Pulmonary artery endothelial cell (primary cell): Measurements from ENCODE around the gene DNAAF1. TPM values are rescaled to one million over a fixed set of nuclear protein-coding genes. Genes with fewer than 3 reads are reported as not detected.
"Not testable (repeated sequence)": the region's sequence is repeated elsewhere in the genome, so short reads cannot be mapped to it uniquely, and the experiment has no call there.

Experiments used
- DNase-seq: peaks from one replicate; pipeline ENCODE4 v3.0.0-alpha.2; 2011; ENCODE audit warnings: low read depth, low spot score
- total RNA-seq: library from RNA; depleted of rRNA; stranded (reverse); fragments of >200 nt; gene quantifications from 2 replicates; pipeline ENCODE4 v1.2.3, GENCODE V29; 2014

The DNAAF1 gene
- under 0.01 and 0.07 TPM in 2 replicates for total RNA-seq

DNA sequence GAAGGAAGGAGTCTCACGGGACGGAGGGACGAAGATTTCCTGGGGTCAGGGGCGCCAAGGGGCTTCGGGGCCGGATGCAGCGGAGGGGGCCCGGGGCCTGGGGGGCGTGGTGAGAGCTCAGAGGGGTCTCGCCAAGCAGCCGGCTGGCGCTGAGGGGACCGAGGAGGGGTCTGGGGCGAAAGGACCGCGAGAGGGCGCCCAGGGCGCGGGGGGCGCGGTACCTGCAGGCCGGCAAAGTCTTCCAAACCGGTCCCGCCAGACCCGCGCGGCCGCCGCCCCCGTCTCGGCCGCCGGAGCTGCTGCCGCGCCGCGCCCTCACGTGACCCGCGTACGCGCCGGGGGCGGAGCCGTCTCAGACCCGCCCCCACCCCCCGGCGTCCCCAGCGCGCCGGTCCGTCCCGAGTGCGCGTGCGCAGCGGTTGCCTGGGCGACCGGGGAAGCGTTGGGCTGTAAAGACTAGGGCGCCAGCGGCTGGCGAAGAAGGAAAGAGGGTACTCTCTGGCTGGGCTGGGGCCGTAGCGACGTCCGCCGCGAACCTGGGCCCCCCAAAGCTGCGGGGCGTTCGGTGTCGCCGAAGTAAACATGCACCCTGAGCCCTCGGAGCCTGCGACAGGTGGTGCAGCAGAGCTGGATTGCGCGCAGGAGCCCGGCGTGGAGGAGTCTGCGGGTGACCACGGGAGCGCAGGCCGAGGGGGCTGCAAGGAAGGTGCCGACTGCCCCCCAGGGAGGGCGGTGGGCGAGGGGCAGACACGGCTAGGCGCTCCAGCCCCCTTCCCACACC is at the start of gene DNAAF1, which contains the start of gene HSDL1:
Gene DNAAF1 (plus strand): TSS at position 450 of the 781 bp plus-strand sequence. CDS start 133 bp downstream, at position 583.
Gene HSDL1 (minus strand): TSS at position 319 of the 781 bp plus-strand sequence. CDS start 13,856 bp downstream, outside the sequence.
- DNase-seq: peak; percentile 8

DNA sequence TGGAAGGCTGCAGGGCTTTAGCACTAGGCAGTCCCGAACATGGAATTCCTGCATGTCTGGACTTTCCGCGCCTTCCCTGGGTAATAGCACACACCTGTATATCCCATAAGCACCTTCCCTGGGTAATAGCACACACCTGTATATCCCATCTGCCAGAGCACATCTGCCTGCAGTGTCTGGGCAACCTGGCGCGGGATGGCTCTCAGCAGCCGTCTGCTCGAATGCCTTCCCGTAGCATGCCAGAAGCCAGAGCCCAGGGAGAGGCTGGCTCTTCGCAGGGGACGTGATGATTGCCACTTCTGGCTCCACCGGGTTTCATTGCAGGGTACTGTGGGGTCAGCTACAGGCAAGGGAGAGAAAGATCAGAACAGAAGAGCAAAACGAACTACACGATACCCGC is 49.6 kb upstream of the DNAAF1 start:
- DNase-seq: no peak

DNA sequence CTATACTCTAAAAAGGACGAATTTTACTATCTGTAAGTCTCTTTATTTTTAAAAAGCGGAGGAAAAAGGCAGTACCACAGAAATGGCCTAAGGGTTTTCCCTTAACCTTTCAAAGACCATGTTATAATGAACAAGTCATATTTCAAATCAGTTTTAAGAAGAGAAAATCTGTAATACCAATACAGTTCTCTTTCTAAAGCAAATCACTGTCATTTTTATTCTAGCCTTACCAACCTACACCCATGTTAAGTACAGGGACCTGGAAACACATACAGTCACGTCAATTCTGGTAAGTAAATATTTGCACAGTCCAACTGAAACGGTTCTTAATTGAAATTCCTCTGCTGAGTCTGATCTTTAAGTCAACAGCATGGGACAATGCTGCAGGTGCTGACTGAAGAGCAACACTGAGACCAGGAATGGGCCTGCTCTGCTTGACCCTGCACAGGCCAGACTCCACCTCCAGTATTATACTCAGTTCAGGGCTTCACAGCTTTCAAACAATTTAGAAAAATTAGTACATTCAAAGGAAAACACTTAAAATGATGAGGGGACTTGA is 48.6 kb upstream of the DNAAF1 start:
- no peak for DNase-seq

DNA sequence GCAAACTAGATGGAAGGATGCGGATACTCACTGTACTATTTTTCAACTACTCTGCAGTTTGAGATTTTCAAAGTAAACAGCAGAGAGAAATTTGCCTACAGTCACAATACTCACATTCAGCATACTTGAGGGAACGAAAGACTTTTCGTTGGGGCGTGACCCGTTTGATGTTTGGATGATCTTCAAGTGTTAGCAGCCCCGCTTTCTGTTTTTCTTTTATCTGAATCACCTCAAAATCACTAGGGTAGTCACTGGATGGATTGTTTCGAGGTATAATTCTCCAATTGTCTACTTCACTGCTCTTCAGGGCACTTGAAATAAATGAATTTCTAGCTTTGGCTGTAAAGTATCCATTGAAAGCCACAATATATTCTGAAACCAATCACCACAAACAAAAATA is 46.2 kb upstream of the DNAAF1 start:
- DNase-seq: no peak

DNA sequence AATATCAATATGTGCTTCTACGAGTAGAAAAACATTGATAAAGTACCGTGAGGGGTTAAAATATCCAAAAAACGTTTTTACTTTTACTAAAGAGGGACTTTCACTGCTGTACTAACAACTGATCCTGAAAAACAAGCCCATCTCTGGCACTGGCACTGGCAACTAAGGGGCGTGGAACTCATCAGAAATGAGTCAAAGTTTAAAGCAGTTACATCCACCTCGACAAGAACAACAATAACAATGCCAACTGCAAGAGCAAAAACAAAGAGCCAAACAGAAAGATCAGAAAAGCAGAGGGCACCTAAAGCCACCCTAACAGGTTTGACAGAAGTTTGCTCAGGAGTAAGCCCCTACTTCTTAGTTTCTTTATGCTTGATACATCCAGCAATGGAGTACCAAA is 41.4 kb upstream of the DNAAF1 start:
- no peak for DNase-seq

DNA sequence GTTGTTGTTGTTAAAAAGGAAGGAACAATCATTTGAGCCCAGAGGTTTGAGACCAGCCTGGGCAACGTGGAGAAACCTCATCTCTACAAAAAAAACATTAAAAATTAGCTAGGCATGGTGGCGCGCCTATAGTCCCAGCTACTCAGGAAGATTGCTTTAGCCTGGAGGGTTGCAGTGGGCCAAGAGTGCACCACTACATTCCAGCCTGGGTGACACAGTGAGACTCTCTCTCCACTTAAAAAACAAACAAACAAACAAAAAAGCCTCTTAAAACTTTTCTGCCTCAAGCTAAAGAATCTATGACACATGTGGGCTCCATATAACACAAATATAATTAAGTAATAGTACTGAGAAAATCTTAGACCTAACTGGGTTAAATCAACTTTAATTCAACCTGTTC is 40.9 kb upstream of the DNAAF1 start:
- DNase-seq: no peak

DNA sequence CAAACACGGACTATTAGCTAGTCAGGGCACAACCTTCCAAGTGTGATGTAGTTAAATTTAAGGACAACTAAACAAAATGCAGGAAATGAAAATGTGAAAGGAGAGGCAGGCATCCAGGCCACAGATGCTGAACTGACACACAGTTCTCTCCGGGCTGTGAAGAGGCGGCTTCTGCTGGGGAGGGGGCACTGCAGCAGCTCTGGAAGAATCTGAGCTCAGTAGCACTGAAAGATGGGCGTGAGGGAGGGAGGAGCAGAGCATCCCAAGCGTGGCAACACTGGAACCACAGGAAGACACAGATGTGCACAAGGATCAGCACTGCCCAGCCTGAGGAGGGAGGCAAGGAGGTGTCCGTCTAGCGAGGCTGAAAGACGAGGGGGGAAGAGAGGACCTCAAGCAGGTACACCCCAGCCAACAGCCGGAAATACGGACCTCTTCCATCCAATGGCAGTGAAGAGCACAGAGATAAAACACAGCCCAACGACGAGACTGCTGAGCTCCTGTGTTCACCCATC is 39.8 kb upstream of the DNAAF1 start:
- DNase-seq: no peak

DNA sequence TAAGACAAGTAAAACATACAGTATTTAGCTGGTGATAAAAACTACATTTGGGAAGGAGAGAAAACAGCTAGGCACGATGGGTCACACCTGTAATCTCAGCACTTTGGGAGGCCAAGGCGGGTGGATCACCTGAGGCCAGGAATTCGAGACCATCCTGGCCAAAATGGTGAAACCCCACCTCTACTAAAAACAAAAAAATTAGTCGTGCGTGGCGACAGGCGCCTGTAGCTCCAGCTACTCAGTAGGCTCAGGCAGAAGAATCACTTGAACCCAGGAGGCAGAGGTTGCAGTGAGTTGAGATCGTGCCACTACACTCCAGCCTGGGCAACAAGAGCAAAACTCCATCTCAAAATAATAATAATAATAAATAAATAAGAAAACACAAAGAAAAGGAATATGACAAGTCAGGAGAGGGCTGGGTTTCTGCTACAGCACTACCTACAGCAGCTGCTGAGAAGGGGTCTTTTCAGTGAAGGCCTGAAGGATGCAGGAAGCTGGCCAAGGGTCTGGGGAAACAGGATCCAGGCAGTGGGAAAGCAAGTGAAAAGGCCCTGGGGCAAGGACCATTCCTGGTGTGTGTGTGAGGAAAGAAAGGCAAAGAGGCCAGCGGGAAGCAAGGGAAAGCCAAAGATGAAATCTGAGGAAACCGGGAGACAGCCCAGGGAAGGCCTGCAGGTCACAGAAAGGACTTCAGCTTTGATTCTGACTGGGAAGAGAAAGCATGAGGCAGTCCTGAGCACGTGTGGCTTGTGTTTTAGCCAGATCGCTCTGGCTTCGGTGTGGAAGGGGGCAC is 39.0 kb upstream of the DNAAF1 start:
- DNase-seq: no peak

DNA sequence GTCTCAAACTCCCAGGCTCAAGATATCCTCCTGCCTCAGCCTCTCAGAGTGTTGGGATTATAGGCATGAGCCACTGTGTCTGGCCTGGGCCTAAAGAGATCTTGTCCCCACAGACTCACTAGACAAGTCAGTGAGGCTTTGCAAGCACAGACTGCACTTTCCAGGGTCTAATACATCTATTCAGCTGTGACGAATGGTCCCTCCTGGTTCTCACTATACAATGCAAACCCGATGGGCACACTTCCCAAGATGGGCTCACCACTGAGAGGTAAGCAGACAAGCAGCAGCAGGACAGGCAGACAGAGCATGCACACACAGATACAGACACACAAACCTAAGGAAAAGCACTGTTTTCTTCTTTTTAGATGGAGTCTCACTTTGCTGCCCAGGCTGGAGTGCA is 37.2 kb upstream of the DNAAF1 start:
- DNase-seq: no peak

DNA sequence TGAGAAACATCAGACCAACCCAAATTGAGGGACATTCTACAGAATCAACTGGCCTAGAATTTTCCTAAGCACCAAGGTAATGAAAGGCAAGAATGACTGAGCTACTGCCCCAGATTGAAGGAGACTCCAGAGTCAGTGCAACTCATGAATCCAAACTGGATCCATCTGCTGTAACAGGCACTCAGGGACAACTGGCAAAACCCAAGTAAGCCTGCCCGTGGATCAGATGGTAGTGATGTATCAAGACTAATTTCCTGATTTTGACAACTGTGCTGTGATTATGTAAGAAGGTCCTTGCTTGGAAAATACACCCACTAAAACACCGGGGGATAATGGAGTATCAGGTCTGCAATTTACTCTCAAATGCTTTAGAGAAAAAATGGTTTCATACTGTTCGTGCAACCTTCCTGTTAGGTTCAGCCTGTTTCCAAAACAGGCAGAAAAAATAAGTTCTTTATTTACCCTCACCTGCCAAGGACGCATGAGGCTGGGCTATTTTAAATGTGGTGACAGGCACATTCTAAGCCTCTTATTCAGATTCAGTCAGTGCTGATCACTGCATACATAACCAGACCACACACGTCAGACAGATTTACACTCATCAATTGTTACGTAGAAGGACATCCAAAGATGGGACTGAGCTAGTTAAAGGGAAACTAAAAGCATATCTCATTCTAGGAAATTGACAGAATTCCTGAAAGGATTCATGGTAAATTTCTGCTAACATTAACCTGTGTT is 35.3 kb upstream of the DNAAF1 start:
- DNase-seq: no peak

DNA sequence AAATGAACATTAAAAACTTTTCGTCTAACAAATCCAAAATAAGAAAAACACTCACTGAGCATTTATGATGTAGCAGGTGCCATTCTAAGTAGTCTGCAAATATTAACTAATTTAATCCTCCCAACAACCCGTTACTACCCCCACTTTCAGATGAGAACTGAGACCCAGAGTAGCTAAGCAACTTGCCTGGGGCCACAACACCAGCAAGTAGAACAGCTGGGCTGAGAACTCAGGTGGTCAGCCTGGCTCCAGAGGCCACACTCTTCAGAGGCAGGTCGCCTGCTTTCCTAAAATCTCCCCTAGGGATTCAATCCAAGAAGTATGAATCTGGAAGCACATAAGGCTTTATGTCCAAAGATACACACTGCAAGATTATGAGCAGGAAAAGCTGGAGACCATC is 34.6 kb upstream of the DNAAF1 start:
- no peak for DNase-seq

DNA sequence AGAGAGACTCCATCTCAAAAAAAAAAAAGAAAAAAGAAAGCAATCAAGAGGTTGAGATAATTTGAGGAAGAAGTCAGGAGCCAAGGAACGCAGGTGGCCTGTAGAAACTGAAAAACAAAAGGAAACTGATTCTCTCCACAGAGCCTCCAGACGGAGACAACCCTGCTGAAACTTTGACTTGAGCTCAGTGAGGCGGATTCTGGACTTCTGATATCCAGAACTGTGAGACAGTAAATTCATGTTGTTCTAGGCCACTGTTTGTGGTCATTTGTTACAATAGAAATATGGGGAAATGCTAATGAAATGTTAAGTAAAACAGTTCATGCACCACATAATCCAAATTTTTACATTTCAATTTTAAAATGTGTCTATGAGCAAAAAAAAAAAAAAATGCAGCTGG is 33.6 kb upstream of the DNAAF1 start:
- no peak for DNase-seq

DNA sequence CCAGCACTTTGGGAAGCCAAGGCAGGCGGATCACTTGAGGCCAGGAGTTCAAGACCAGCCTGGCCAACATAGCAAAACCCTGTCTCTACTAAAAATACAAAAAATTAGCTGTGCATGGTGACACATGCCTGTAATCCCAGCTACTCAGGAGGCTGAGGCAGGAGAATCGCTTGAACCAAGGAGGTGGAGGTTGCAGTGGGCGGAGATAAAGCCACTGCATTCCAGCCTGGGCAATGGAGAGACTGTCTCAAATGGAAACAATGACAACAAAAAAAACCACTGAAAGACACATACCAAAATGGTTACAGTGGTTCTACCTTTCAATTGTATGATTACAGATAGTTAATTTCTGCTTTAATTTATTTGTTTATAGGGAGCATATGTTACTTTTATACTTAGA is 33.2 kb upstream of the DNAAF1 start:
- not testable (repeated sequence) for DNase-seq

DNA sequence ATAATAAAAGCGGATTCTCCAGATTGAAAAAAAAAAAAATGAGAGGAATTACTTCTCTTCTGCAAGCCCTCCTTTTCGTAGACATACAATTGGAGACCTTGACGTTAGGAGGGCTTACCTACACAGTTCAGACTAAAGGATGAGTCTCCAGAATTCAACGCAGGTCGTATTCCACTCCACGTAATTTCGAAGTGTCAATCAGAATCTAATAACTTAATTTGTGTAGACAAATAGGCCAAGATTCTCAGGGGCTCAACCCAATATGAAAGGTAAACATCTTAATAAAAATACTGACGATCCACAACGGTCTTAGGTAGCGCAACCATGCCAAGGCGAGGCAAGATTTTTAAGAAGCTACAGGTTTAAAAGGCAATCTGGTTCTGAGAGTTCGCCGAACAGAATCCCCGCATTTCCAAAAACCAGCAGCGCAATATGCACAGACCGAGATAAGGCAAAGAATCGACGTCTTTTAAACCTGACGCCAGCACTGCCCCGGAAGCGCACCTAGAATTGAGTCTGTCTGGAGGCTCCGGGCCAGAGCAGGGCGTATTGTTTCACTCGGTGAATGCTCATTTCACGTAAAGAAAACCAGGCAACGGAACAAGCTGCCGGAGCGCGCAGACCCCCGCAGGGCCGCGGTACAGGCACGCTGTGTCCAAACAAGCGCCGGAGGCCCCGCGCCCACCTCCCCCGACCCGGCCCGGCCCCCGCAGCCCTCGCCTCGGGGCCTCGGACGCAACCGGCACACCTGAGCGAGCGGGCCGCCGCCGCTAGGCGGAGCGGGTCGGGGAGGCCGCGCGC is 29.0 kb upstream of the DNAAF1 start:
- no peak for DNase-seq

DNA sequence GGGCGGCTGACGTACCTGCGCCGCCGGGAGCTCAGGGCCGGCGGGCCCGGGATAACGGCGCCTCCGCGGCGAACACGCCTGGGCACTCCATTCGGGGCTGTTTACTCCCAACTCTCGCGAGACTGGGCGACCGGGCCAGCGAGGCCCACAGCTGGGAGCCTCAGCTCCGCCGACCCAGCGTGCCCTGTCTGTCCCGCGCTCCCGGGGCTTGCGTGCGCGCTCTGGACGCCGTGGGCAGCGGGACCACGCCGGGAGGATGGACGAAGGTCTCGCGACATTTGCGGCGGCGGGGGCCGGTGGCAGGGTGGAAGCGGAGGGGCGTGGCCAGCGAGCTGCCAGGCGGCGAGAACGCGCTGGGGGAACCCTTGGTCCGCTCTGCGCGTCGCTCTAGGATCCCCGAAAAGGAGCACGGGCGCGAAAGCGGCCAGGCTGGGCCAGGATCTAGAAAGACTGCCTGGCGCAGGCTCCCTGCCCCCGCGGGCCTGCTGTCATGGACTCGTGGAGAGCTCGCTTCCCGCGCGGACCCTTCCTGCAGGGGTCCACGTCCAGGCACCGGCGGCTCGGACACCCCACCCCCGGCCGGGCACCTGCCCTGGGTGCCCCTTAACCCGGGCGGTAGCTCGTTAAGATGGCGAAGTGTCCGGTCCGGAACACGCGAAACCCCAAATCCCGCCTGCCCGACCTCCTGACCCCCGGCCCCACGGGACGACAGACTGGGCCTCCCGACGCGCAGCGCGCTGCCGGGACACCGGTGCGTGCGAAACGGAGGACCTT is 28.2 kb upstream of the DNAAF1 start, which contains the start of gene MBTPS1:
Gene MBTPS1 (minus strand): TSS at position 223 of the 774 bp plus-strand sequence. CDS start 15,159 bp downstream, outside the sequence.
- DNase-seq: peak; percentile 91

DNA sequence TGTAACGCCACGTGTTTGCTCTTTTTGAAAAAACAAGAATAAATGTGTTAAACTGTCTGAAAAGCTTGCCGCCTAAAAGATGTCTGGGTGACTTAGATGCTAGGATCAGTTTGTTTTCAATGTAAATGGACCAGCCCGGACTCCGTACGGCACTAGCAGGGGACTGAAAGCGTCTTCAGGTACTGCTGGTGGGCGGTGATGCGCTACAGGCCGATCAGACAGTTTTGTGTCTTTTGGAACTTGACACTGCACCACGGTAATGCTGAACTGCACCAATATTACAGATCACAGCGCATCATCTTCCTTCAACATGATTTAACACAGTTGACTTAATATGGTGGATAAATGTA is 27.6 kb upstream of the DNAAF1 start:
- DNase-seq: no peak

DNA sequence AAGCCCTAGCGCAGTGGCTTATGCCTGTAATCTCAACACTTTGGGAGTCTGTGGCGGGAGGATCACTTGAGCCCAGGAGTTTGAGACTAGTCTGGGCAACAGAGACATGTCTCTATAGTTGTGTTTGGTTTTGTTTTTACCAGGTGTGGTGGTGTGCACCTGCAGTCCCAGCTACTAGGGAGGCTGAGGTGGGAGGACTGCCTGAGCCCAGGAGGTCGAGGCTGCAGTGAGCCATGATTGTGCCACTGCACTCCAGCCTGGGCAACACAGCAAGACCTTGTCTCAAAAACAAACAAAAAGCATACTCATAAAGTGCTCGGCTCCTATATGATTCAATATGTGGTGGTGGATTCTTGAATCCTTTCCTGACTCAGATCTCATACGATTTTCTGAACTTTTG is 26.8 kb upstream of the DNAAF1 start:
- DNase-seq: not testable (repeated sequence)

DNA sequence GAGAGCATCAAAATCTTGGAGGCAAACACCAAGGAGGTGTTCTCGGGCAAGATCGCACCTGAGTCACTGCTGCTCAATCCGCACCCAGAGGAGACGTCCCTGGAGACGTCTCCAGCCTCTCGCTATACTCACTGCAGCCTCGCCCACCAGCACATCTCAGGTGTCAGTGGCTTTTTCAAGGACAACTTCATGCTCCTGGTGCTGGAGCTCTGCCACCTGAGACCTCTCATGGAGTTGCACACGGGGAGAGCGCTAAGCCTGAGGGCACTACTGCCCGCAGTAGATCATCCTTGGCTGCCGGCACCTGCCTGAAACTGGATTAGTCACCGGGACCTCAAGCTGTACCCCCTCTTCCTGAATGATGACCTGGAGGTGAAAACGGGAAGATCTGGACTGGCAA is 25.7 kb upstream of the DNAAF1 start:
- no peak for DNase-seq

DNA sequence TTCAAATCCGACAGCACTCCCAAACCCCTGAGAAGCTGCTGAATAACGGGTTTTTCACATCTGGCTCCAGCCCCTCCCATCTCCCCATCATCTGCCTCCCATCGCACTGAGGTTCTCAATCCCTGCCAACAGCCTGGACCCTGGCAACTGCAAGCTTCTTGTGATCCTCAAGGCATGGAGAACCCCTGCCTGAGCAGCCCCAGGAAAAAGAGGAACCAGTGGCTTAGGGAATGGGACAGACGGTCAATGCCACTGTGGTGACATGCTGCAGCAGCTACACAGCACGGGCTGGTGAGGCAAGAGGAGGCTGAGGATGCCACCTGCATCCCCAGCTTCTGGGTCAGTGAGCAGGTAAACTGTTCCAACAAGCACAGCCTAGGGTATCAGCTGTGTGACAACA is 25.1 kb upstream of the DNAAF1 start:
- no peak for DNase-seq

DNA sequence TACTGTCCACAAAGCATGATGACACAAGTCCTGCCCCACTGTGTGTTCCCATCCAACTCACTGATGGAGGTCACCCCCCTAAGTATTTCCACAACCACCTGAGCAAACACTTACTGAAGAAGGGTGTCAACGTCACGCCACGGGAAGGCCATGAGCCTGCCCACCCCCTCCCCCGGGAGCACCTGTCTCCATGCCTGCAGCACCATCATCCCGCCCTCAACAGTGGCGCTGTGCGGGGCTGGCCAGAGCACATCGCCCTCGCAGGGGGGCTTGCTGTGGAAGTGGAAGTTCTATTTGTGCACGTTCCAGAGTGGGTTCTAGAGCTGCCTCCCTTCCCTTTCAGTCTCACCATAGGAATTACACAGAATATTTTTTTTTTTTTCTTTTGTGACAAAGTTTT is 24.1 kb upstream of the DNAAF1 start:
- no peak for DNase-seq
